ENCODE data around the gene SF3A2. TPM values are rescaled to one million over a fixed set of nuclear protein-coding genes. Genes with fewer than 3 reads are reported as not detected.
"Not testable (repeated sequence)": the region's sequence is repeated elsewhere in the genome, so short reads cannot be mapped to it uniquely, and the experiment has no call there.

SF3A2 gene
- total RNA-seq, 1 donor from 2014 or later = 141 TPM

DNA sequence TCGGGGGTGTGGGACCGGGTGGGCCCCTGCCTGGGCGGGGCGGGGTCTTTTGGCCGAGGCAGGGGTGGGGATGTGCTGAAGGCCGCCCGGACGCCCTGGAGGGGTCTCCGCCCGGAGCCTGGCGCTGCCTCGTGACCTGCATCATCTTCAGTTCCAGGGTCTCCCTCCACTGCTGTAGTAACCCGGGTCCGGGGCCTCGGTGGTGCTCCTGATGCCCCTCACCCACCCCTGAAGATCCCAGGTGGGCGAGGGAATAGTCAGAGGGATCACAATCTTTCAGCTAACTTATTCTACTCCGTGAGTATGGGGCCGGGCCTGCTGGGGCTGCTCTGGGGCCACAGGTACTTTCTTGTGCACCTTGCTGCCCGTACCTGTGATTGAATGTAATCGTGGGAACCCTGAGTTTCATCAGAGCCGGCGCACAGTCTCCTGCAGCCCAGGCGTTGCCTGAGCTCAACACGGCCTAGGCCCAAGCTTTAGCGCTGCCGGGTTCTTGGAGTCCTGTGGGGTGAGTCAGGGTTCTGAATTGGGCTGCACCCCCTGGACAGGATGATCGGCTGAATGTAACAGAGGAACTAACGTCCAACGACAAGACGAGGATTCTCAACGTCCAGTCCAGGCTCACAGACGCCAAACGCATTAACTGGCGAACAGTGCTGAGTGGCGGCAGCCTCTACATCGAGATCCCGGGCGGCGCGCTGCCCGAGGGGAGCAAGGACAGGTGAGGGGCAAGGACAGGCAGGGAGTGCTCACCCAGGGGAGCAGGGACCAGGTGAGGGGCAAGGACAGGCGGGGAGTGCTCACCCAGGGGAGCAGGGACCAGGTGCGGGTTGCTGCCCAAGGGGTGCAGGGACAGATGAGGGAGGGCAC is 34.8 kb downstream of the SF3A2 start:
- intact Hi-C loops (cut with micrococcal nuclease) = loop anchor here (2.0 to 10.0 kb wide), 3 partner anchors 56 to 343 kb away; partner anchors contain the start of genes LSM7 and SPPL2B

- intact Hi-C loops (cut with micrococcal nuclease) = loop anchor here (1.0 to 10.0 kb wide), 4 partner anchors 37 to 341 kb away; partner anchors contain the start of genes LSM7, PLEKHJ1, SF3A2 and SPPL2B
Measured at GRCh38 chr19:2273356-2274184, 36.9 kb downstream of the SF3A2 start.

DNA sequence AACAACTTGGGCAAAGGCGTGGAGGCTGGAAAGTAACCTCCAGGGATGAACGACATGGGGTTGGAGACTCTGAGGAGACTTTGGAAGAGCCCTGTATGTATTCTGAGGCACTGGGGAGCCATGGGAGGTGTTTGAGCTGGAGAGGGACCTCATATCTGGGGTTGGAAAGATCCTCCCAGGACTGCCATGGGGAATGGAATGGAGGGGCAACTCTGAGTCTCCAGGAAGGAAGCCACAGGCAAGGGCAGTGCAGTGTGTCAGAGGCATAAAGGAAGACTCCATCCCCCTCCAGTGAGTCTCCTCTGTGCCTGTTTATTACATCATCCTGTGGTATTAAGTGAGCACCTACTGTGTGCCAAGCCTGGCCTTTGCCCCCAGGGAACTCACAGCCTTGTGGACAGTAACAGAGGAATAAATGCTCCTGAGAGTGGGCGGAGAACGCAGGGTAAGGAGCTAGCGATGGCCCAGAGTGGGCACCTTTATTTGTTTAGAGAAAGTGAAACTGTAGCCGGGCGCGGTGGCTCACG is 37.6 kb downstream of the SF3A2 start:
- intact Hi-C loops (cut with micrococcal nuclease) = loop anchor here (5.0 to 10.0 kb wide), 2 partner anchors 53 to 341 kb away; partner anchors contain the start of genes LSM7 and SPPL2B

- intact Hi-C loops (cut with micrococcal nuclease) = loop anchor here (1.0 to 10.0 kb wide), 3 partner anchors 52 to 340 kb away; partner anchors contain the start of genes LSM7 and SPPL2B
Measured at GRCh38 chr19:2274931-2275535, 38.4 kb downstream of the SF3A2 start.

- intact Hi-C loops (cut with micrococcal nuclease) = loop anchor here (1.0 to 10.0 kb wide), 2 partner anchors 115 to 339 kb away; no protein-coding TSS in a partner anchor
Measured at GRCh38 chr19:2275588-2276428, 39.2 kb downstream of the SF3A2 start.

DNA sequence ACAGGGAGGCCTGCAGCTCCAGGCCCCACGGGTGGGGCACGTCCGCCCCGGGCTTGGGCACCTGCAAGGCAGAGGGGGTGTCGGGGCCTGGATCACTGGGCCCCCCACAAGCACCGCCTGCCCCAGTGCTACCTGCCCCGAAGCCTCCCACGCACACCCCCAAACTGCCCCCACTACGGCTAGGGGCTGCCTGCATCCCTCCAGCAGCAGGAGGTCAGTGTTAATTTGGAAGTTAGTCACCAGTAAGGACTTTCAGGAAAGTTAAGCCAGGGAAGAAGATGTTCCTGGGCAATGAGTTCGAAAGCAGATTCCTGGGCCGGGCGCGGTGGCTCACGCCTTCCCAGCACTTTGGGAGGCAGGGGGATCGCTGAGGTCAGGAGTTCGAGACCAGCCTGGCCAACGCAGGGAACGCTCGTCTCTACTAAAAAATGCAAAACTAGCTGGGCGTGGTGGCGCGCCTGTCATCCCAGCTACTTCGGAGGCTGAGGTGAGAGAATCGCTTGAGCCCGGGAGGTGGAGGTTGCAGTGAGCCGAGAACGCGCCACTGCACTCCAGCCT is 39.9 kb downstream of the SF3A2 start:
- intact Hi-C loops (cut with micrococcal nuclease) = loop anchor here (10.0 kb wide), 1 partner anchor 338 kb away; no protein-coding TSS in a partner anchor

DNA sequence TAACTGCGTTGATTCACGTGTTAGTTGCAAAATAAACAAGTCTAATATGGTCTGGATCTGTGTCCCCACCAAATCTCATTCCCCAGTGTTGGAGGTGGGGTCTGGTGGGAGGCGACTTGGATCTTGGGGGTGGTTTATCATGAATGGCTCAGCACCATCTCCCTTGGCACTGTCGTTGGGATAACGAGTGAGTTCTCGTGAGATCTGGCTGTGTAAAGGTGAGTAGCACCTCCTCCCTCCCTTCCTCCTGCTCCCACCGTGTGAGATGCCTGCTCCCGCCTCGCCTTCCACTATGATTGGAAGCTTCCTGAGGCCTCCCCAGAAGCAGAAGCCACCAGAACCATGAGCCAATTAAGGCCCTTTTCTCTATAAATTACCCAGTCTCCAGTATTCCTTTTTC is 40.5 kb downstream of the SF3A2 start:
- intact Hi-C loops (cut with micrococcal nuclease) = loop anchor here (10.0 kb wide), 1 partner anchor 338 kb away; no protein-coding TSS in a partner anchor

GRCh38 chr19:2278459-2279158 is 42.0 kb downstream of the SF3A2 start:
- intact Hi-C loops (cut with micrococcal nuclease) = loop anchor here (10.0 kb wide), 1 partner anchor 336 kb away; no protein-coding TSS in a partner anchor

GRCh38 chr19:2280633-2281264 is 44.1 kb downstream of the SF3A2 start:
- intact Hi-C loops (cut with micrococcal nuclease) = no loop called here

DNA sequence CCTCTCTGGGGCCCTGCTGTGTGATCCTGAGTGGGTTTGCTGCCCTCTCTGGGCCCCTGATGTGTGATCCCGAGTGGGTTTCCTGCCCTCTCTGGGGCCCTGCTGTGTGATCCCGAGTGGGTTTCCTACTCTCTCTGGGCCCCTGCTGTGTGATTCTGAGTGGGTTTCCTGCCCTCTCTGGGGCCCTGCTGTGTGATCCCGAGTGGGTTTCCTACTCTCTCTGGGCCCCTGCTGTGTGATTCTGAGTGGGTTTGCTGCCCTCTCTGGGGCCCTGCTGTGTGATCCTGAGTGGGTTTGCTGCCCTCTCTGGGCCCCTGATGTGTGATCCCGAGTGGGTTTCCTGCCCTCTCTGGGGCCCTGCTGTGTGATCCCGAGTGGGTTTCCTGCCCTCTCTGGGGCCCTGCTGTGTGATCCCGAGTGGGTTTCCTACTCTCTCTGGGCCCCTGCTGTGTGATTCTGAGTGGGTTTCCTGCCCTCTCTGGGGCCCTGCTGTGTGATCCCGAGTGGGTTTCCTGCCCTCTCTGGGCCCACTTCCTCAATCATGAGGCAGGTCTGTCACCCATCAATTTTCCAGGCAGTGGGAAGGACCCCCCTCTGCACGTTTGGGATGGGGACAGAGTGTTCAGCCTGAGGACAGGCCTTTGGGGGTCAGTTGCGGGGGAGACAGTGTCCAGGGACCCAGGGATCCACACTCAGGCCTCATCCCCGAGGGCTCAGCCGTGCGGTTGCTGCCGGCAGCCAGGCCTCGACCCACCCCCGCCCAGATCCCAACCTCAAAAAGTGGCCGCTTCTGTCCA is 44.8 kb downstream of the SF3A2 start:
- intact Hi-C loops (cut with micrococcal nuclease) = not testable (repeated sequence)

GRCh38 chr19:2282062-2282861 is 45.6 kb downstream of the SF3A2 start, which contains the start of gene PEAK3:
TSS of gene PEAK3 (minus strand) at chr19:2282175. CDS start at chr19:2280931, 1,244 bp downstream.
- intact Hi-C loops (cut with micrococcal nuclease) = no loop called here

GRCh38 chr19:2282862-2283237 is 46.2 kb downstream of the SF3A2 start:
- intact Hi-C loops (cut with micrococcal nuclease) = no loop called here

DNA sequence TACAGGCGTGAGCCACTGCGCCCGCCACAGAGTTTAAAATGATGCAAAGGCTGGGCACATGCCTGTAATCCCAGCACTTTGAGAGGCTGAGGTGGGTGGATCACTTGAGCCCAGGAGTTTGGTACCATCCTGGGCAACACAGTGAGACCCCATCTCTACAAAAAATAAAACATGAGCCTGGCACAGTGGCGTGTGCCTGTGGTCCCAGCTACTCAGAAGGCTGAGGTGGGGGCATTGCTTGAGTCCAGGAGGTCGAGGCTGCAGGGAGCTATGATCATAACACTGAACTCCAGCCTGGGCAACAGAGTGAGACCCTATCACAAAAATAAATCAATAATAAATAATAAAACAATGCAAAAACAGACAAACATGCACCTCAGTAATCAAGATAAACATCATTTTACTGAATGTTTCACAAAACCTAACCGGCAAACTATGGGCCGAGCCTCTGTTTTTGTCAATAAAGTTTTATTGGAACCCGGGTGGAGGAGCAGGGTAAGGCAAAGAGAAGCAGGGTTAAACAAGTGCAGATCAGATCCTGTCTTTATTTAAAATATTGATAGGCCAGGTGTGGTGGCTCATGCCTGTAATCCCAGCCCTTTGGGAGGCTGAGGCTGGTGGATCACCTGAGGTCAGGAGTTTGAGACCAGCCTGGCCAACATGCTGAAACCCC is 47.3 kb downstream of the SF3A2 start:
- intact Hi-C loops (cut with micrococcal nuclease) = no loop called here

DNA sequence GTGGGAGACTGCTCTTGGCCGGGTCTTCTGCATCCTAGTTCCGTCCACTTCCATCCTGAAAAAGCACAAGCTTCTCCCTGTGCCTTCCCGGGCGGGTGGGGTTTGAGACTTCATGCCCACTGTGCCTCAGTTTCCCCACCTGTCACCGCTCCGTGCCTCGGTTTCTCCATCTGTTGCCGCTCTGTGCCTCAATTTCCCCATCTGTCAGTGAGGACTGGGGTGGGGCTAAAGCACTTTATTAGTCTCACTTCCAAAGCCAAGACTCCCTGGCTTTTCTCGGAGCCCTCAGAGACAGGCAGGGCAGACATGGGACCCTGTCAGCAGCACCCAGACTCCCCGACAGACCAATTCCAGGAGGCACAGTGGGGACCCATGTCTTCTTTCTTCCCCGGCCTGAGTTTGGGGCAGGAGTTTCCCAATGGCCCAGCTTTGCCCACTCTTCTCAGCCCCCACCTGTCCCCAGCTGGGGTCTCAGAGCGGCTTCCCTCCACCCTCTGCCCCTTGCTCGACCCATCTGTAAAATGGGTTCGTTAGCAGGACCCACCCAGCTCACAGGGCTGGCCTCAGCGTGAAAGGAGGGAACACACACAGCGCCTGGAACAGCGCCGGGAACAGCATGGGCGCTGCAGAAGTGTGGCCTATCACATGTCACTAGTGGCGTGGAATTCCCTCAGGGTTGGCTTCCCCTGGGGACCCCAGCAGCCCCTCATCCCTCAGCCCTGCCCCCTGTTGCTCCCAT is 49.9 kb downstream of the SF3A2 start:
- intact Hi-C loops (cut with micrococcal nuclease) = no loop called here

GRCh38 chr19:2287585-2288337 is 51.1 kb downstream of the SF3A2 start:
- intact Hi-C loops (cut with micrococcal nuclease) = no loop called here

All from T-helper 1 cell treated with Interleukin-12 subunit alpha and Interleukin-12 subunit beta and Interleukin-4 antibody, amounts not matched to agents 30 ng/mL and 1 ng/mL, for 36 hours (primary cell).